CD4-positive, alpha-beta T cell treated with Interferon gamma for 1 hour (primary cell): ENCODE measurements around the gene DLX4.

Experiments used
- DNase-seq: peaks from one replicate; pipeline ENCODE4 v3.0.0-alpha.2; 2020

Gene DLX4

GRCh38 chr17:49949634-49950033, 19.4 kb upstream of the DLX4 start:
- no peak for DNase-seq

- no peak for DNase-seq
These were observed 17.5 kb upstream of the DLX4 start for GRCh38 chr17:49951362-49952082.

GRCh38 chr17:49952209-49952911, 16.6 kb upstream of the DLX4 start:
- peak; percentile 71 for DNase-seq

GRCh38 chr17:49952912-49953497, 16.0 kb upstream of the DLX4 start:
- DNase-seq, result no peak

GRCh38 chr17:49955157-49955556, 13.8 kb upstream of the DLX4 start:
- DNase-seq, result no peak

GRCh38 chr17:49956780-49957179, 12.2 kb upstream of the DLX4 start:
- no peak for DNase-seq

GRCh38 chr17:49957350-49957749, 11.6 kb upstream of the DLX4 start:
- DNase-seq, result no peak

GRCh38 chr17:49958723-49959122, 10.3 kb upstream of the DLX4 start:
- no peak for DNase-seq

- no peak for DNase-seq
These were observed 9.6 kb upstream of the DLX4 start for GRCh38 chr17:49959183-49959935.

- DNase-seq, result no peak
These were observed 6.2 kb upstream of the DLX4 start for GRCh38 chr17:49962599-49963308.

- DNase-seq, result no peak
These were observed 5.7 kb upstream of the DLX4 start for GRCh38 chr17:49963309-49963625.

GRCh38 chr17:49963626-49964302, 5.2 kb upstream of the DLX4 start:
- no peak for DNase-seq

GRCh38 chr17:49964303-49964768, 4.7 kb upstream of the DLX4 start:
- DNase-seq, result no peak

GRCh38 chr17:49964769-49965523, 4.0 kb upstream of the DLX4 start:
- DNase-seq, result peak; percentile 17

- no peak for DNase-seq
These were observed 3.5 kb upstream of the DLX4 start for GRCh38 chr17:49965524-49965909.

GRCh38 chr17:49966767-49967166, 2.2 kb upstream of the DLX4 start:
- no peak for DNase-seq

GRCh38 chr17:49967205-49967604, 1.8 kb upstream of the DLX4 start:
- no peak for DNase-seq

- DNase-seq, result no peak
These were observed 1.2 kb upstream of the DLX4 start for GRCh38 chr17:49967621-49968404.

- peak; percentile 68 for DNase-seq
These were observed 421 bp upstream of the DLX4 start for GRCh38 chr17:49968405-49969133.
